ENCODE results near the gene ST8SIA5.

DNA sequence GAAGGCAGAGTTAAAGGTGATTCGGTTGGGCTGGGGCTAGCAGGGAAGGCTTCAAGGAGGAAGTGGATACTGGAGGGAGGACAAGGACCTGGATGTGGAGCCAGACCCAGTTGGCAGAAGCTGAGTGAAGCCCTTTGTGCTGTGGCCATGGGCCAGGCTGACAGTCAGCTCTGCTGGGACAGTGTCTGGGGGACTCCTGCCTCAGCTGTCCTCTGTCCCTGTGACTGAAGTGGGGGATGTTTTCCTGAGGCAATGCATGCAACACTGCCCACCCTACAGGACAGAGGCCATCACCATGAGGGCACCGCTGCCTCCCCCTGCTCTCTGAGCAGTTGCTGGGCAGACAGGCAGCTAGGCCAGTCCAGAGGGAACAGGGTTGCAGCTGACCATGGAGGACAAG lies 40.0 kb downstream of the ST8SIA5 start:
- TF ChIP-seq, protein P1, sequence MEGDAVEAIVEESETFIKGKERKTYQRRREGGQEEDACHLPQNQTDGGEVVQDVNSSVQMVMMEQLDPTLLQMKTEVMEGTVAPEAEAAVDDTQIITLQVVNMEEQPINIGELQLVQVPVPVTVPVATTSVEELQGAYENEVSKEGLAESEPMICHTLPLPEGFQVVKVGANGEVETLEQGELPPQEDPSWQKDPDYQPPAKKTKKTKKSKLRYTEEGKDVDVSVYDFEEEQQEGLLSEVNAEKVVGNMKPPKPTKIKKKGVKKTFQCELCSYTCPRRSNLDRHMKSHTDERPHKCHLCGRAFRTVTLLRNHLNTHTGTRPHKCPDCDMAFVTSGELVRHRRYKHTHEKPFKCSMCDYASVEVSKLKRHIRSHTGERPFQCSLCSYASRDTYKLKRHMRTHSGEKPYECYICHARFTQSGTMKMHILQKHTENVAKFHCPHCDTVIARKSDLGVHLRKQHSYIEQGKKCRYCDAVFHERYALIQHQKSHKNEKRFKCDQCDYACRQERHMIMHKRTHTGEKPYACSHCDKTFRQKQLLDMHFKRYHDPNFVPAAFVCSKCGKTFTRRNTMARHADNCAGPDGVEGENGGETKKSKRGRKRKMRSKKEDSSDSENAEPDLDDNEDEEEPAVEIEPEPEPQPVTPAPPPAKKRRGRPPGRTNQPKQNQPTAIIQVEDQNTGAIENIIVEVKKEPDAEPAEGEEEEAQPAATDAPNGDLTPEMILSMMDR (IDR thresholded peaks at IDR 0.05; ENCODE audit: extremely low read depth in 1 of 2, insufficient read depth in 1 of 2, low read depth in 1 of 2, low read length in 2 of 2) = no peak
- TF ChIP-seq POLR2A (IDR thresholded peaks at IDR 0.05; ENCODE audit: low read depth, low read length) (no peak), EZH2 (IDR thresholded peaks at IDR 0.05; ENCODE audit: borderline replicate concordance, low read depth, low read length, severe bottlenecking) (no peak), FOS (IDR thresholded peaks at IDR 0.05; ENCODE audit: borderline replicate concordance, insufficient read depth, low read length) (no peak), JUN (IDR thresholded peaks at IDR 0.05; ENCODE audit: borderline replicate concordance, insufficient read depth, insufficient read length, low read depth) (no peak), POLR2AphosphoS5 (IDR thresholded peaks at IDR 0.05; ENCODE audit: insufficient read depth, low read depth, low read length) (no peak)
- TF ChIP-seq, protein P2, sequence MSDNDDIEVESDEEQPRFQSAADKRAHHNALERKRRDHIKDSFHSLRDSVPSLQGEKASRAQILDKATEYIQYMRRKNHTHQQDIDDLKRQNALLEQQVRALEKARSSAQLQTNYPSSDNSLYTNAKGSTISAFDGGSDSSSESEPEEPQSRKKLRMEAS (IDR thresholded peaks at IDR 0.05; ENCODE audit: insufficient read depth, insufficient read length) = no peak

All from endothelial cell of umbilical vein (primary cell).